ENCODE results near the gene TTC28.

TTC28 gene

DNA sequence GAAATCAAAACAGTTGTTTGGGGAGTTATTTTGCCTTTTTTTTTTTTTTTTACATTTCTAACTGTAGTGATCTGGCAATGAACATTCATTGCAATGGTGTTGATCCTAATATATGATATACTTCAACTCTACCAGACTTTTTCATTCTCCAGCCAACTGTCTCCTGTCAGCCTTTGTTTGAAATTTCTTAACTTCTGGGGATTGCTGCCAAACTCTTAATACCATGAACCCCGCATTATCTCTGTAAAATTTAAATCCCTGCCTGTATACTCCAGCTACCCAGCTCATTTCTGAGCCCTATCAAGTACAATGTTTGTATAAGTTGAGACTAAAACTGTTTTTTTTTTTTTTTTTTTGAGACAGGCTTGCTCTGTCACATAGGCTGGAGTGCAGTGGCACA, 280.7 kb downstream of the TTC28 start:
- DNase-seq (ENCODE audit: low read depth) = no peak
- H3K4me3 ChIP-seq (ENCODE audit: low read length) = no peak overlapping the region
- TF ChIP-seq, protein P1, sequence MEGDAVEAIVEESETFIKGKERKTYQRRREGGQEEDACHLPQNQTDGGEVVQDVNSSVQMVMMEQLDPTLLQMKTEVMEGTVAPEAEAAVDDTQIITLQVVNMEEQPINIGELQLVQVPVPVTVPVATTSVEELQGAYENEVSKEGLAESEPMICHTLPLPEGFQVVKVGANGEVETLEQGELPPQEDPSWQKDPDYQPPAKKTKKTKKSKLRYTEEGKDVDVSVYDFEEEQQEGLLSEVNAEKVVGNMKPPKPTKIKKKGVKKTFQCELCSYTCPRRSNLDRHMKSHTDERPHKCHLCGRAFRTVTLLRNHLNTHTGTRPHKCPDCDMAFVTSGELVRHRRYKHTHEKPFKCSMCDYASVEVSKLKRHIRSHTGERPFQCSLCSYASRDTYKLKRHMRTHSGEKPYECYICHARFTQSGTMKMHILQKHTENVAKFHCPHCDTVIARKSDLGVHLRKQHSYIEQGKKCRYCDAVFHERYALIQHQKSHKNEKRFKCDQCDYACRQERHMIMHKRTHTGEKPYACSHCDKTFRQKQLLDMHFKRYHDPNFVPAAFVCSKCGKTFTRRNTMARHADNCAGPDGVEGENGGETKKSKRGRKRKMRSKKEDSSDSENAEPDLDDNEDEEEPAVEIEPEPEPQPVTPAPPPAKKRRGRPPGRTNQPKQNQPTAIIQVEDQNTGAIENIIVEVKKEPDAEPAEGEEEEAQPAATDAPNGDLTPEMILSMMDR (IDR thresholded peaks at IDR 0.05; ENCODE audit: insufficient read depth, low read depth, low read length, missing control alignments) = no peak

DNA sequence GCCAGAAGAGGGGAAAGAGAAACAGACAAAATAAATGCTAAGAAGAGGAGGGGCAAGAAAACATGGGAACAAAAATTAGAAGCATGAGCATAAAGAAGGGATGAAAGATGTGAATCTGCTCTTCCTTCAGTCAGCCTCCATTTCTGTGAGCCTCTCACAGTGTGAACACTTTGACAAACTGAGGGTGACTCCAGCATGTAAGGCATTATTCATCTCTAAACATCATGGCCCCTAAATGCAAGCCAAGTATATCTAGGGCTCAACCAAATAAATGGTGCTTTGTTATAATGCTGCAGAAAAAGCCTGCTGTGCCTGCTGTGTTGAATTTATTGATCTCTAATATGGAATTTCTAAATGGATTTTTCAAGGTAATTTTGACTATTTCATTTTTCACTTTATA, 281.3 kb downstream of the TTC28 start:
- no peak for DNase-seq (ENCODE audit: low read depth)
- no peak overlapping the region for H3K4me3 ChIP-seq (ENCODE audit: low read length)
- TF ChIP-seq, protein P1 (IDR thresholded peaks at IDR 0.05; ENCODE audit: insufficient read depth, low read depth, low read length, missing control alignments) = no peak

DNA sequence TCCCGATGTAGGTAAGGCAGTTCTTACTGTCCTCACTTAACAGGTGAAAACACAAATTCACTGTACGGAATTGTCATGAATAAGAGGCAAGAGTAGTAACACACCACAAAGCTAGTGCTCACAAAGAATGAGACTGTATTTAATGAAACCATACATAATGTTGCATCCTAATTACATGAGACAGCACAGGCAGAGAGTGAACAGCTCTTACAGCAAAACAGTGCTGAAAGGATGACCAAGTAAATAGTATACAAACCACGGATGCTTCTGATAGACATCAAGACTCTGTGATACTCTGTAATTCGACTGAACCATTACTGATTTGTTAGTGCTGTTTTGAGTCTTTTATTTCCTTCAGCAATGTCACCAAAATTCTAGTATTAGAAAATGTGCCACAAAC, 282.3 kb downstream of the TTC28 start:
- no peak overlapping the region for H3K4me3 ChIP-seq (ENCODE audit: low read length)
- no peak for DNase-seq (ENCODE audit: low read depth)
- TF ChIP-seq, protein P1 (IDR thresholded peaks at IDR 0.05; ENCODE audit: insufficient read depth, low read depth, low read length, missing control alignments) = no peak

DNA sequence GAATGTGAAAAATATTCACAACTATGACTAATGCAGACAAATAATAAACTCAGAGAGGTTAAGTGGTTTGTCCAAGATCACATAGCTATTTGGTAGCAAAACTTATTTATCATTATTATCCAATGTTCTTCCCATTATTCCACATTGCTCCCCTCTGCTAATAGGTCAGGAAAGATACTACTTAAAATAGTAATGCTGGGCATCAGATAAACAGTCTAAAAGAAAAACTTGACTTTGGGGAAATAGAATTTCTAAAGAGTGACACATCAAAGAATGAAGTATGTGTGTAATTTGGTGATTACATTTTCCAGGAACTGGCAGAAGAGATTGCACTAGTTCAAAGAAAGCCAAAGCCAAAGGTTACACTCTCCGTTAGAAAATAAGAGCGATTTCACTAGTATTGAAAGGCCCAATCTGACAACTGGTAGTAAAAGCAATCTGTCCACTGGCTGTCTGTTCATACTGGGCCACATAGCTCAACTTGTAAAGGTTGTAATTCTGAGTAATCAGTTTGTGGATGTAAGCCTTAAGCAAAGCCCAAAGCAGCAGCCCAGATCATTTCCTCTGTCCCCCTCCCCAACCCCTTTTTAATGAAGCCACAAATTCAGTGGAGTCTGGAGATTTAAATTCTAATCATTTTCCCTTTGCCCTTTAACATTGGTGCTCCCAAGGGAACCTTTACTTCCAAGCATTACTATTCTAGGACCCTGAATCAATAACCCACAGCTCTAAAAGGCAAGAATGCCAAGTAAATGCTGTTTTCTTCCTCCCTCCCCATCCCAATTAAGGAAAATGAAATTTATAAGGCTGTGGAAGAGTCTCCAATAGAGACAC, 283.5 kb downstream of the TTC28 start:
- H3K4me3 ChIP-seq (ENCODE audit: low read length) = no peak overlapping the region
- no peak for DNase-seq (ENCODE audit: low read depth)
- TF ChIP-seq, protein P1 (IDR thresholded peaks at IDR 0.05; ENCODE audit: insufficient read depth, low read depth, low read length, missing control alignments) = no peak

DNA sequence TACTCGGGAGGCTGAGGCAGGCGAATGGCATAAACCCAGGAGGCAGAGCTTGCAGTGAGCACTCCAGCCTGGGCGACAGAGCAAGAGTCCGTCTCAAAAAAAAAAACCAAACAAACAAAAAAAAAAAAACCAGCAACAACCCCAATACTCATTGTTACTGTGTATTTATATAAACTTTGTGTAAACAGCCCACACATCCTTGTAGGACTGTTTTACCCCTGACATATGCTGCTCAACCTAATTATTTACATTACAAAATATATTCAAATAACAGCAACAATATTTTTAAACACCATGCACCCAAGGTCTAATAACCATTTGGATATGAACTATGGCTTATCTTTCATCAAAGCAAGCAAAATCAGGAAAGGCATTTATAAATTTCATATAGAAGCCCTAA, 284.1 kb downstream of the TTC28 start:
- no peak for DNase-seq (ENCODE audit: low read depth)
- H3K4me3 ChIP-seq (ENCODE audit: low read length) = no peak overlapping the region
- TF ChIP-seq, protein P1 (IDR thresholded peaks at IDR 0.05; ENCODE audit: insufficient read depth, low read depth, low read length, missing control alignments) = no peak

DNA sequence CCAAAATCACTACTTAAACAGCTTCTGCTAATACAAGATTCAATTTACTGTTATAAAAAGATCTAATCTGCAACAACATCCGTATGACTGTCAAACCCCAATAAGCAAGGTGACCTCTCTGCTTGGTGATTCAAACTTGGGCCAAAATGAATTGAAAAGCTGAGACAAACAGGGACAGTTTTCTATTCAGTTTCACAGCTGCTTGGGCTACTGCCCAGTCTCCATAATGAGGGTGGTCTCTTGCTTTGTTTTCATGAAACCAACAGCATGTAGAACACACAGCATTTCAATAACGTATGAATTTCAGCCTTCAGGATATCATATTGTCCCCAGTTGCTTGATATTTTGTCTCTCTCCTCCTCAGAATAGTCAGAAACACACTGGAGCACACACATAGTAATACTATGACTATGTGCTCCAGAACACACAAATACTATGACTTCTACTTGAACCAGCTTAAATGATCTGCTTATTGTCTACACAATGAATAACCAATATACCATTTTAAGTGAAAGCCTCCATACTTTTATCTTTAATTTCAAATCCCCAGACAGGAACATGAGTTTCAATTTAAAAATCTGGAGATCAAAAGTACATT, 285.0 kb downstream of the TTC28 start:
- TF ChIP-seq, protein P1 (IDR thresholded peaks at IDR 0.05; ENCODE audit: insufficient read depth, low read depth, low read length, missing control alignments) = no peak
- H3K4me3 ChIP-seq (ENCODE audit: low read length) = no peak overlapping the region
- DNase-seq (ENCODE audit: low read depth) = no peak
